HL-60 (cell line): ENCODE data around the gene PTBP1.
A peak's percentile ranks its signal among the peaks of the same experiment; 100 is the strongest.

Experiments
- DNase-seq, 2 experiments: peaks; one replicate each; pipeline ENCODE4 v3.0.0-alpha.2; 2010 to 2020; ENCODE audit warnings: low read depth in 1 of 2, low spot score in 1 of 2
- H3K27ac ChIP-seq: fragments of 250-450 bp; sonication (Bioruptor Pico); replicated peaks from 2 replicates; pipeline ENCODE4 v1.5.1; 2020; ENCODE audit warnings: mild to moderate bottlenecking, moderate library complexity
- H3K27me3 ChIP-seq: fragments of 250-450 bp; sonication (Bioruptor Pico); 2 replicates; pipeline ENCODE4 v1.5.1; 2021; ENCODE audit warnings: mild to moderate bottlenecking, moderate library complexity; ENCODE audit not compliant: insufficient read depth, poor library complexity, severe bottlenecking
- H3K4me3 ChIP-seq: replicated peaks from 2 replicates; pipeline ENCODE4 v1.5.1; 2011; ENCODE audit warnings: mild to moderate bottlenecking, control low read depth, low read length; ENCODE audit not compliant: insufficient read depth
- GABPA ChIP-seq: IDR thresholded peaks from 2 replicates; pipeline ENCODE4 v1.6.1; 2012; ENCODE audit warnings: low read depth
- POLR2AphosphoS5 ChIP-seq: IDR thresholded peaks from 2 replicates; pipeline ENCODE4 v1.6.1; 2012; ENCODE audit warnings: low read depth
- SPI1 ChIP-seq: IDR thresholded peaks from 2 replicates; pipeline ENCODE4 v1.6.1; 2012; ENCODE audit warnings: low read depth, mild to moderate bottlenecking, borderline replicate concordance
- TF ChIP-seq, protein P1 (sequence below): IDR thresholded peaks from one replicate; pipeline ENCODE4 v1.5.1; 2011; ENCODE audit warnings: low read length, control low read depth, inconsistent platforms; ENCODE audit not compliant: insufficient read depth
- TF ChIP-seq, protein P2 (sequence below): IDR thresholded peaks from 2 replicates; pipeline ENCODE4 v1.6.1; 2012; ENCODE audit warnings: low read depth; ENCODE audit not compliant: insufficient replicate concordance

Gene PTBP1

DNA sequence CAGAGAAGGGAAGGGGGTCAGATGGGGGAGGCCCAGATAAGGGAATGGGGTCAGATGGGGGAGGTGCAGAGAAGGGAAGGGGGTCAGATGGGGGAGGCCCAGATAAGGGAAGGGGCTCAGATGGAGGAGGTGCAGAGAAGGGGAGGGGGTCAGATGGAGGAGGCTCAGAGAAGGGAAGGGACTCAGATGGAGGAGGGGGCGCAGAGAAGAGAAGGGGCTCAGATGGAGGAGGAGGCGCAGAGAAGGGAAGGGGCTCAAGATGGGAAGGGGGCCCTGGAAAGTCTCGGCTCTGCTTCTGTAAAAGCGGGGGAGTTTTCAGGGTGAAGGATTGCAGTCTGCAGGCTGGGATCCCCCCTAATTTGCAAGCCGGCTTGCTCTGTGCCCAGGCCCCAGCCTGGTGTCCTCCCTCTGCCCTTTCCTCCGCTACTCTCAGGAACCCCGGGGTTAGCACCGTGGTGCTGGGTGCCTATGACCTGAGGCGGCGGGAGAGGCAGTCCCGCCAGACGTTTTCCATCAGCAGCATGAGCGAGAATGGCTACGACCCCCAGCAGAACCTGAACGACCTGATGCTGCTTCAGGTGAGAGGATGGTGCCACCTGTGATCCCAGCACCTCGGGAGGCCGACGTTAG lies 32.0 kb downstream of the PTBP1 start:
- TF ChIP-seq, protein P1, sequence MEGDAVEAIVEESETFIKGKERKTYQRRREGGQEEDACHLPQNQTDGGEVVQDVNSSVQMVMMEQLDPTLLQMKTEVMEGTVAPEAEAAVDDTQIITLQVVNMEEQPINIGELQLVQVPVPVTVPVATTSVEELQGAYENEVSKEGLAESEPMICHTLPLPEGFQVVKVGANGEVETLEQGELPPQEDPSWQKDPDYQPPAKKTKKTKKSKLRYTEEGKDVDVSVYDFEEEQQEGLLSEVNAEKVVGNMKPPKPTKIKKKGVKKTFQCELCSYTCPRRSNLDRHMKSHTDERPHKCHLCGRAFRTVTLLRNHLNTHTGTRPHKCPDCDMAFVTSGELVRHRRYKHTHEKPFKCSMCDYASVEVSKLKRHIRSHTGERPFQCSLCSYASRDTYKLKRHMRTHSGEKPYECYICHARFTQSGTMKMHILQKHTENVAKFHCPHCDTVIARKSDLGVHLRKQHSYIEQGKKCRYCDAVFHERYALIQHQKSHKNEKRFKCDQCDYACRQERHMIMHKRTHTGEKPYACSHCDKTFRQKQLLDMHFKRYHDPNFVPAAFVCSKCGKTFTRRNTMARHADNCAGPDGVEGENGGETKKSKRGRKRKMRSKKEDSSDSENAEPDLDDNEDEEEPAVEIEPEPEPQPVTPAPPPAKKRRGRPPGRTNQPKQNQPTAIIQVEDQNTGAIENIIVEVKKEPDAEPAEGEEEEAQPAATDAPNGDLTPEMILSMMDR: no peak
- TF ChIP-seq, protein P2, sequence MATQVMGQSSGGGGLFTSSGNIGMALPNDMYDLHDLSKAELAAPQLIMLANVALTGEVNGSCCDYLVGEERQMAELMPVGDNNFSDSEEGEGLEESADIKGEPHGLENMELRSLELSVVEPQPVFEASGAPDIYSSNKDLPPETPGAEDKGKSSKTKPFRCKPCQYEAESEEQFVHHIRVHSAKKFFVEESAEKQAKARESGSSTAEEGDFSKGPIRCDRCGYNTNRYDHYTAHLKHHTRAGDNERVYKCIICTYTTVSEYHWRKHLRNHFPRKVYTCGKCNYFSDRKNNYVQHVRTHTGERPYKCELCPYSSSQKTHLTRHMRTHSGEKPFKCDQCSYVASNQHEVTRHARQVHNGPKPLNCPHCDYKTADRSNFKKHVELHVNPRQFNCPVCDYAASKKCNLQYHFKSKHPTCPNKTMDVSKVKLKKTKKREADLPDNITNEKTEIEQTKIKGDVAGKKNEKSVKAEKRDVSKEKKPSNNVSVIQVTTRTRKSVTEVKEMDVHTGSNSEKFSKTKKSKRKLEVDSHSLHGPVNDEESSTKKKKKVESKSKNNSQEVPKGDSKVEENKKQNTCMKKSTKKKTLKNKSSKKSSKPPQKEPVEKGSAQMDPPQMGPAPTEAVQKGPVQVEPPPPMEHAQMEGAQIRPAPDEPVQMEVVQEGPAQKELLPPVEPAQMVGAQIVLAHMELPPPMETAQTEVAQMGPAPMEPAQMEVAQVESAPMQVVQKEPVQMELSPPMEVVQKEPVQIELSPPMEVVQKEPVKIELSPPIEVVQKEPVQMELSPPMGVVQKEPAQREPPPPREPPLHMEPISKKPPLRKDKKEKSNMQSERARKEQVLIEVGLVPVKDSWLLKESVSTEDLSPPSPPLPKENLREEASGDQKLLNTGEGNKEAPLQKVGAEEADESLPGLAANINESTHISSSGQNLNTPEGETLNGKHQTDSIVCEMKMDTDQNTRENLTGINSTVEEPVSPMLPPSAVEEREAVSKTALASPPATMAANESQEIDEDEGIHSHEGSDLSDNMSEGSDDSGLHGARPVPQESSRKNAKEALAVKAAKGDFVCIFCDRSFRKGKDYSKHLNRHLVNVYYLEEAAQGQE: no peak
- TF ChIP-seq GABPA (no peak), POLR2AphosphoS5 (no peak; the same call in 1 of the 2 replicates), SPI1 (no peak)
- no peak for DNase-seq

DNA sequence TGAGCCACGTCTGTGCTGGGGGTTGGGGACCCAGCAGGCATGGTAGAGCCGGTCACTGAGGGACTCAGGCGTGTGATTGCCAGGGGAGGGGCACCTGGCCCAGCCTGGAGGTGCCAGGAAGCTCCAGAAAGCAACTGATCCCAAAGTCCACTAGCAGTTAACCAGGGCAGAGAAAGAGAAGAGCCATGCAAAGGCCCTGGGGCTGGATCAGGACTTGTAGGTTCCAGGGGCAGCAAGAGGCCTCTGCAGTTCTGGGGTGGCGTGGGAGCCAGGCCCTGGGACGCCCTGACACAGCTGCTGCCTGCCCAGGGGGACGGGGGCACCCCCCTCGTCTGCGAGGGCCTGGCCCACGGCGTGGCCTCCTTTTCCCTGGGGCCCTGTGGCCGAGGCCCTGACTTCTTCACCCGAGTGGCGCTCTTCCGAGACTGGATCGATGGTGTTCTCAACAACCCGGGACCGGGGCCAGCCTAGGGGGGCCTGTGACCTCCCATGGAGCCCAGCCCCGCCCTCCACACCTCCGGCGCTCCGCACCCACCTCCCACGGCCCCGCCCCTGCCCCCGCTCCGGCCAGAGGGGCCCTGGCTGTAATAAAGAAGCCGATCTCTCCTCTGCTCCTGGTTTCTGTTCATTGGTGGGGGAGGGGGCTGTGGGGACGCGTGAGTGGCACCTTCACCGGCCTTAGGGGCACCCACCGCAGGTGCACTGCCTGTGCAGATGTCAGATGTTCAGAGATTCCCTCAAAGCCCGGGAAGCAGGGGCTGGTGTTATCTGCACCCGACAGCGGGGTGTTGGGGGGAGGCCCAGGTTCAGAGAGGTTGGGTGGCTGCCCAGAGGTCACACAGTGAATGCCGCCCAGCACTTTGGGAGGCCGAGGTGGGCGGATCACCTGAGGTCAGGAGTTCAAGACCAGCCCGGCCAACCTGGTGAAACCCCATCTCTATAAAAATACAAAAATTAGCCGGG lies 34.4 kb downstream of the PTBP1 start:
- Histone ChIP-seq H3K27me3 (no peaks in the 10 kb centered on the region), H3K4me3 (no peak overlapping the region), H3K27ac (peak overlapping the region; percentile 65)
- no peak for DNase-seq
- no peak for TF ChIP-seq GABPA
- TF ChIP-seq POLR2AphosphoS5: peak; percentile 86
- TF ChIP-seq, protein P1: no peak

More for the DNA sequence above, 32.0 kb downstream of the PTBP1 start:
- Histone ChIP-seq H3K27ac (peak overlapping the region; percentile 65), H3K4me3 (peak overlapping the region; percentile 63), H3K27me3 (no peaks in the 10 kb centered on the region)

DNA sequence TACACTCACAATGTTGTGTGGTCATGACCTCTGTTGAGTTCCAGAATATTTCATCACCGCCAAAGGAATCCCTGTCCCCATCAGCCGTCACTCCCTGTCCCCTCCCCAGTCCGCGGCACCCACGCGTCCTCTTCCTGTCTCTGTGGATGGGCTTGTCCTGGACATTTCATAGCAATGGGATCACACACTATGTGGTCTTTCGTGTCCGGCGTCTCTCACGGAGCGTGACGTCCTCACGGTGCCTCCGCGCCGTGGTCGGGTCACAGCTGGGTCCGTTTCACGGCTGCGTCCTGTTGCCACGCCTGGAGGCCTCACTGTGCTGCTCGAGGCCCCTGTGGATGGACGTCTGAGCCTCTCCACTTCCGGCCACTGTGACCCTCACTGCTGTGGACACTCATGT lies 37.0 kb downstream of the PTBP1 start:
- DNase-seq: no peak
- Histone ChIP-seq H3K27me3 (no peaks in the 10 kb centered on the region), H3K27ac (no peak overlapping the region), H3K4me3 (no peak overlapping the region)
- TF ChIP-seq, protein P1: no peak
- TF ChIP-seq POLR2AphosphoS5 (no peak), GABPA (no peak), SPI1 (no peak)
- TF ChIP-seq, protein P2: no peak
